MCF 10A (cell line): ENCODE results near the gene KRTAP4-11. TPM values are rescaled to one million over a fixed set of nuclear protein-coding genes. Genes with fewer than 3 reads are reported as not detected.

Experiments
- BruUV-seq: library from RNA; stranded (reverse); fragments of 400-500 nt; replicated peaks from 2 replicates; lab custom pipeline; 2021; lab: Mats Ljungman, UMichigan
- CTCF ChIA-PET: fragments of 300-600 bp; sonication (Branson Sonifier 250); formaldehyde crosslinking; extraction: SDS; loops from one replicate; lab custom pipeline; 2021; ENCODE audit warnings: antibody characterized with exemption, inconsistent platforms; lab: Yijun Ruan, JAX
- POLR2A ChIA-PET: fragments of 300-600, 350-650 bp; sonication (Branson Sonifier 250); formaldehyde crosslinking; extraction: SDS; loops from one replicate; lab custom pipeline; 2020; ENCODE audit warnings: antibody characterized with exemption, inconsistent platforms; lab: Yijun Ruan, JAX
- DNase-seq: peaks from one replicate; pipeline ENCODE4 v3.0.0-alpha.2; 2018; ENCODE audit not compliant: unreplicated experiment
- H3K27ac Mint-ChIP-seq: one replicate; pipeline ENCODE4 v1.8.0; 2022; ENCODE audit warnings: mild to moderate bottlenecking, low read depth, mixed read lengths; ENCODE audit not compliant: unreplicated experiment
- H3K27me3 Mint-ChIP-seq: one replicate; pipeline ENCODE4 v1.8.0; 2022; ENCODE audit warnings: mixed read lengths; ENCODE audit not compliant: insufficient read depth, unreplicated experiment
- H3K36me3 Mint-ChIP-seq: one replicate; pipeline ENCODE4 v1.8.0; 2022; ENCODE audit warnings: mild to moderate bottlenecking, moderate library complexity, mixed read lengths; ENCODE audit not compliant: insufficient read depth, unreplicated experiment
- H3K4me1 Mint-ChIP-seq: one replicate; pipeline ENCODE4 v1.8.0; 2022; ENCODE audit warnings: mixed read lengths; ENCODE audit not compliant: insufficient read depth, unreplicated experiment
- H3K4me3 Mint-ChIP-seq: one replicate; pipeline ENCODE4 v1.8.0; 2022; ENCODE audit warnings: mild to moderate bottlenecking, moderate library complexity, mixed read lengths; ENCODE audit not compliant: unreplicated experiment
- H3K9me3 Mint-ChIP-seq: one replicate; pipeline ENCODE4 v1.8.0; 2022; ENCODE audit warnings: mixed read lengths; ENCODE audit not compliant: unreplicated experiment
- intact Hi-C: fragments of 100-400 bp; cut with micrococcal nuclease; formaldehyde crosslinking; loops from 2 replicates; pipeline ENCODE4 v1.14.1; 2022
- total RNA-seq: library from RNA; stranded (reverse); gene quantifications from 2 replicates; pipeline ENCODE4 v1.2.3, GENCODE V29; 2022
- TF ChIP-seq, protein P1 (sequence below): fragments of 200-600 bp; IDR thresholded peaks from one replicate; pipeline ENCODE4 v1.8.0; 2022; ENCODE audit warnings: antibody characterized with exemption, mild to moderate bottlenecking; ENCODE audit not compliant: unreplicated experiment

The KRTAP4-11 gene
- total RNA-seq, 1 experiment from 2014 or later: not detected

DNA sequence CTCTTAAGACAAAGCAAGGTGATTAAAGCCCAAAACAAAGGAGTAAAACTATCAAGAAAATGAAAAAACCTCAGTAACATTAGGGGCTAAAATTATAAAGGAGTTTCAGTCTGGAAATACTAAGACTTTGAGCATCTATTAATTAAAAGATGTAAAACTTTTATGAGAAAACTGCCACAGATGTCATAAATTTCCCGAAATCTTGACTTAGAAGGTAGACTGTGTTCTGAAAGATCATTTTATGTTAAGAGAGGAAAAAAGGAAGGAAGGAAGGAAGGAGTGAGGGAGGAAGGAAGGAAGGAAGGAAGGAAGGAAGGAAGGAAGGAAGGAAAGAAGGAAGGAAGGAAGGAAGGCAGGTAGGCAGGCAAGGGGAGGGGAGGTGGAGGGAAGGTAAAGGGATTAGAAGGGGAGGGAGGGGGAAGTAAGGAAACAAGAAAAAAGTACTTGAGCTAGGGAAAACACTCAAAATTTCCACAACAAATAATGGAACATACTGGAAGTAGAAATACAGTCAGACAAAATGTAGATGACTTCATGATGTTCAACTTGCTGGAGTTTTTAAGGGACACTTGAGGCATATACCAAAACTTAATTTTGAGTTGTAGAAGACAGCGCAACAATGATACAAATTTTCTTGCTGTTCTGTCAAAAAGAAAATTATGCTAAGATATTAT, 29.5 kb upstream of the KRTAP4-11 start:
- DNase-seq: no peak
- Mint-ChIP-seq H3K27ac (no peak overlapping the region), H3K9me3 (peaks cover 15% of the 10 kb centered on the region), H3K36me3 (no peaks in the 10 kb centered on the region), H3K4me3 (no peak overlapping the region), H3K4me1 (no peaks in the 10 kb centered on the region), H3K27me3 (no peaks in the 10 kb centered on the region)
- TF ChIP-seq, protein P1, sequence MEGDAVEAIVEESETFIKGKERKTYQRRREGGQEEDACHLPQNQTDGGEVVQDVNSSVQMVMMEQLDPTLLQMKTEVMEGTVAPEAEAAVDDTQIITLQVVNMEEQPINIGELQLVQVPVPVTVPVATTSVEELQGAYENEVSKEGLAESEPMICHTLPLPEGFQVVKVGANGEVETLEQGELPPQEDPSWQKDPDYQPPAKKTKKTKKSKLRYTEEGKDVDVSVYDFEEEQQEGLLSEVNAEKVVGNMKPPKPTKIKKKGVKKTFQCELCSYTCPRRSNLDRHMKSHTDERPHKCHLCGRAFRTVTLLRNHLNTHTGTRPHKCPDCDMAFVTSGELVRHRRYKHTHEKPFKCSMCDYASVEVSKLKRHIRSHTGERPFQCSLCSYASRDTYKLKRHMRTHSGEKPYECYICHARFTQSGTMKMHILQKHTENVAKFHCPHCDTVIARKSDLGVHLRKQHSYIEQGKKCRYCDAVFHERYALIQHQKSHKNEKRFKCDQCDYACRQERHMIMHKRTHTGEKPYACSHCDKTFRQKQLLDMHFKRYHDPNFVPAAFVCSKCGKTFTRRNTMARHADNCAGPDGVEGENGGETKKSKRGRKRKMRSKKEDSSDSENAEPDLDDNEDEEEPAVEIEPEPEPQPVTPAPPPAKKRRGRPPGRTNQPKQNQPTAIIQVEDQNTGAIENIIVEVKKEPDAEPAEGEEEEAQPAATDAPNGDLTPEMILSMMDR: no peak
- CTCF ChIA-PET: no interaction called here
- POLR2A ChIA-PET: no interaction called here
- BruUV-seq: no TSS peak
- intact Hi-C loops: no loop called here

DNA sequence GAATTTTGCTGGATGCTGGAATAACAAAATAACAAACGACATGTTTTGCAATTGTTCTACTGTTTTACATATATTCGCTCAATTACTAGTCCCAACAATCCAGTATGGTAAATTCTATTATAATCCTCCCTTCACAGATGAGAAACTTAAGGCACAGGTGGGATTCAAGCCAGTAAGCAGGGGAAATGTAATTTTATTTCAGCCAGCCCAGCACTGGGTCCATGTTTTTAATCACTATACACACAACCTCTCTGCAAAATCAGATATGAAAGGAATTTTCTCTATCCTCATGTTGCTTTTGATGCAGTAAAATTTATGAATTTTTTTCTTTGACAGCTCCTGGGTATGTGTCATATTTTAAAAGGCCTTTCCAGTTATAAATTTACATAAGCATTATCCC, 27.1 kb upstream of the KRTAP4-11 start:
- DNase-seq: no peak
- intact Hi-C loops: no loop called here
- no TSS peak for BruUV-seq
- peaks cover 20% of the 10 kb centered on the region for H3K9me3 Mint-ChIP-seq
- TF ChIP-seq, protein P1: no peak
- no peaks in the 10 kb centered on the region for H3K36me3 Mint-ChIP-seq
- ChIA-PET POLR2A (no interaction called here), CTCF (no interaction called here)
- H3K4me3 Mint-ChIP-seq: no peak overlapping the region
- H3K27ac Mint-ChIP-seq: no peak overlapping the region
- peaks cover 6% of the 10 kb centered on the region for H3K4me1 Mint-ChIP-seq
- H3K27me3 Mint-ChIP-seq: no peaks in the 10 kb centered on the region

DNA sequence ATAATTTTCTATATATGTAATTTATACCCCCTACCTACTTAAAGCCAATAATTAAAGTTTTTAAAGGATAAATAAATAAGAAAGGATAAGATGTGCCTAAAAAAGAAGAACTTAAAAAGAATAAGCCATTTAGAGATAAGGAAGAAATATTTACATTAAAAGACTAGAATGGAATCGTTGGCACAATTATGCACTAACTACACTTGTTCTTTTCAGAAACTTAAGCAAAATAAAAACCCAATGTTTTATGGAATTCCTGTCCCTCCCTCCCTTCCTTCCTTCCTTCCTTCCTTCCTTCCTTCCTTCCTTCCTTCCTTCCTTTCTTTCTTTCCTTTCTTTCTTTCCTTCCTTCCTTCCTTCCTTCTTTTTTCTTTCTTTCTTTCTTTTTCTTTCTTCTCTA, 26.7 kb upstream of the KRTAP4-11 start:
- POLR2A ChIA-PET: no interaction called here
- H3K27ac Mint-ChIP-seq: no peak overlapping the region
- CTCF ChIA-PET: no interaction called here
- no peak for DNase-seq
- no peak overlapping the region for H3K4me3 Mint-ChIP-seq
- no peaks in the 10 kb centered on the region for H3K27me3 Mint-ChIP-seq
- intact Hi-C loops: no loop called here
- peaks cover 6% of the 10 kb centered on the region for H3K4me1 Mint-ChIP-seq
- peaks cover 20% of the 10 kb centered on the region for H3K9me3 Mint-ChIP-seq
- TF ChIP-seq, protein P1: no peak
- peaks cover under 1% of the 10 kb centered on the region for H3K36me3 Mint-ChIP-seq
- BruUV-seq: no TSS peak

DNA sequence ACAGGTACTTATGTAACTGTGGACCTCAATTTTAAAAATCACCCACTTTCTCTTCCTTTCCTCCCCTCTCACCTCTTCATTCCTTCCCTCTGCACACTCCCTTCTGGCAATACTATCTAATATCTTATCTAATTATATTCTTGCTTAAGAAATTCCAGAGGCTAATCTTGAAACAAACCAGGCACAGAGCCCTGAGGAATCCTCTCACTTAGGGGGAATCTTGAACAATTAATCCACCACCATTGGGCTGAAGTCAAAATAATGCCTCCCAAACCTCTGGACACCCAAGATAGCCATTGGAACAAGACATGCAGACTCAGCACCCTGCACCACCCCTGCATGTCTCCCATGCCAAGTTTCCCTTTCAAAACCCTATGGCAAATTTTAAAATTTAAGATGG, 23.2 kb upstream of the KRTAP4-11 start:
- TF ChIP-seq, protein P1: no peak
- H3K36me3 Mint-ChIP-seq: peaks cover 6% of the 10 kb centered on the region
- ChIA-PET CTCF (no interaction called here), POLR2A (interaction anchor here (0.9 to 1.7 kb wide), 3 partner anchors 9 to 325 kb away, joined by 3 to 5 read pairs (median 4); partner anchors contain the start of gene KRT32)
- DNase-seq: no peak
- peaks cover 27% of the 10 kb centered on the region for H3K9me3 Mint-ChIP-seq
- no peaks in the 10 kb centered on the region for H3K27me3 Mint-ChIP-seq
- H3K4me1 Mint-ChIP-seq: peaks cover 6% of the 10 kb centered on the region
- H3K4me3 Mint-ChIP-seq: no peak overlapping the region
- BruUV-seq: no TSS peak
- intact Hi-C loops: loop anchor here (2.0 kb wide), 1 partner anchor 233 kb away; no protein-coding TSS in a partner anchor
- peak overlapping the region; percentile 3 for H3K27ac Mint-ChIP-seq
